Memory B cell (primary cell): ENCODE data around the gene WDR81.
"Not testable (repeated sequence)": the region's sequence is repeated elsewhere in the genome, so short reads cannot be mapped to it uniquely, and the experiment has no call there.

Experiments
- ATAC-seq: fragments of 150-1000 bp; cut with Tn5 transposase; 2 replicates; pipeline ENCODE4 v1.10.0; 2021; ENCODE audit warnings: low read depth, mild to moderate bottlenecking, moderate library complexity
- DNase-seq, 2 donors: peaks; one replicate each; pipeline ENCODE4 v3.0.0; 2022; ENCODE audit warnings: low spot score in 2 of 2
- H3K27ac Mint-ChIP-seq: one replicate; pipeline ENCODE4 v1.8.0; 2022; ENCODE audit warnings: mild to moderate bottlenecking, moderate library complexity, mixed read lengths
- H3K27me3 Mint-ChIP-seq: one replicate; pipeline ENCODE4 v1.8.0; 2022; ENCODE audit warnings: mixed read lengths
- H3K36me3 Mint-ChIP-seq: one replicate; pipeline ENCODE4 v1.8.0; 2022; ENCODE audit warnings: mild to moderate bottlenecking, mixed read lengths
- H3K4me1 Mint-ChIP-seq: one replicate; pipeline ENCODE4 v1.8.0; 2022; ENCODE audit warnings: mixed read lengths
- H3K4me3 Mint-ChIP-seq: one replicate; pipeline ENCODE4 v1.8.0; 2022; ENCODE audit warnings: mild to moderate bottlenecking, moderate library complexity, mixed read lengths
- H3K9me3 Mint-ChIP-seq: one replicate; pipeline ENCODE4 v1.8.0; 2022; ENCODE audit warnings: mixed read lengths

The WDR81 gene

GRCh38 chr17:1732241-1732832 lies 7.8 kb downstream of the WDR81 start:
- Mint-ChIP-seq H3K27ac (peak overlapping the region; percentile 89), H3K9me3 (no peaks in the 10 kb centered on the region), H3K4me1 (peaks cover 24% of the 10 kb centered on the region), H3K27me3 (no peaks in the 10 kb centered on the region), H3K4me3 (peak overlapping the region; percentile 68), H3K36me3 (peaks cover 27% of the 10 kb centered on the region)
- ATAC-seq = no peak
- no peak for DNase-seq

- peaks cover 33% of the 10 kb centered on the region for H3K36me3 Mint-ChIP-seq
- DNase-seq (no peak), ATAC-seq (peak; percentile 88)
- peak overlapping the region; percentile 89 for H3K27ac Mint-ChIP-seq
- H3K4me1 Mint-ChIP-seq = peaks cover 24% of the 10 kb centered on the region
- no peaks in the 10 kb centered on the region for H3K9me3 Mint-ChIP-seq
- H3K4me3 Mint-ChIP-seq = peak overlapping the region; percentile 68
- no peaks in the 10 kb centered on the region for H3K27me3 Mint-ChIP-seq
Measured at GRCh38 chr17:1732833-1733321, 8.4 kb downstream of the WDR81 start.

- Mint-ChIP-seq H3K27ac (no peak overlapping the region), H3K4me3 (no peak overlapping the region), H3K27me3 (no peaks in the 10 kb centered on the region), H3K9me3 (no peaks in the 10 kb centered on the region), H3K36me3 (peaks cover 34% of the 10 kb centered on the region), H3K4me1 (peaks cover 20% of the 10 kb centered on the region)
- DNase-seq = no peak
- ATAC-seq = peak; percentile 29
Measured at GRCh38 chr17:1733759-1734158, 9.3 kb downstream of the WDR81 start.

- peaks cover 12% of the 10 kb centered on the region for H3K4me1 Mint-ChIP-seq
- H3K36me3 Mint-ChIP-seq = peaks cover 29% of the 10 kb centered on the region
- ATAC-seq = no peak
- no peak for DNase-seq
- H3K9me3 Mint-ChIP-seq = no peaks in the 10 kb centered on the region
- no peak overlapping the region for H3K27ac Mint-ChIP-seq
- H3K4me3 Mint-ChIP-seq = no peak overlapping the region
- no peaks in the 10 kb centered on the region for H3K27me3 Mint-ChIP-seq
Measured at GRCh38 chr17:1735418-1735817, 10.9 kb downstream of the WDR81 start.

GRCh38 chr17:1735834-1736347 lies 11.4 kb downstream of the WDR81 start:
- H3K4me1 Mint-ChIP-seq = peaks cover 12% of the 10 kb centered on the region
- ATAC-seq (no peak), DNase-seq (no peak)
- H3K4me3 Mint-ChIP-seq = no peak overlapping the region
- peaks cover 29% of the 10 kb centered on the region for H3K36me3 Mint-ChIP-seq
- no peaks in the 10 kb centered on the region for H3K9me3 Mint-ChIP-seq
- no peak overlapping the region for H3K27ac Mint-ChIP-seq
- H3K27me3 Mint-ChIP-seq = no peaks in the 10 kb centered on the region

- H3K4me1 Mint-ChIP-seq = peaks cover 16% of the 10 kb centered on the region
- H3K9me3 Mint-ChIP-seq = no peaks in the 10 kb centered on the region
- no peak overlapping the region for H3K27ac Mint-ChIP-seq
- H3K36me3 Mint-ChIP-seq = peaks cover 30% of the 10 kb centered on the region
- no peak for ATAC-seq
- H3K4me3 Mint-ChIP-seq = no peak overlapping the region
- no peaks in the 10 kb centered on the region for H3K27me3 Mint-ChIP-seq
- DNase-seq = no peak
Measured at GRCh38 chr17:1736348-1737281, 12.1 kb downstream of the WDR81 start.

- H3K36me3 Mint-ChIP-seq = peaks cover 28% of the 10 kb centered on the region
- H3K27me3 Mint-ChIP-seq = no peaks in the 10 kb centered on the region
- H3K27ac Mint-ChIP-seq = no peak overlapping the region
- no peak for ATAC-seq
- no peaks in the 10 kb centered on the region for H3K9me3 Mint-ChIP-seq
- no peak overlapping the region for H3K4me3 Mint-ChIP-seq
- no peak for DNase-seq
- peaks cover 16% of the 10 kb centered on the region for H3K4me1 Mint-ChIP-seq
Measured at GRCh38 chr17:1737531-1738291, 13.2 kb downstream of the WDR81 start.

GRCh38 chr17:1741899-1742298 lies 17.4 kb downstream of the WDR81 start:
- not testable (repeated sequence) for DNase-seq, H3K27me3 Mint-ChIP-seq, H3K4me3 Mint-ChIP-seq, H3K9me3 Mint-ChIP-seq, ATAC-seq, H3K27ac Mint-ChIP-seq, H3K4me1 Mint-ChIP-seq
- peaks cover 19% of the 10 kb centered on the region for H3K36me3 Mint-ChIP-seq

- Mint-ChIP-seq H3K27ac (no peak within 1 kb of the TSS), H3K9me3 (no peaks in the 10 kb centered on the region), H3K4me3 (no peak within 1 kb of the TSS), H3K4me1 (peaks cover 6% of the 10 kb centered on the region), H3K36me3 (peaks cover 13% of the 10 kb centered on the region), H3K27me3 (no peaks in the 10 kb centered on the region)
- ATAC-seq = no peak
- DNase-seq = no peak
Measured at GRCh38 chr17:1742371-1743087, 18.0 kb downstream of the WDR81 start, which contains the start of gene SERPINF2. SERPINF2 (plus strand) TSS chr17:1742871; CDS start chr17:1744996, 2,125 bp downstream.

GRCh38 chr17:1743088-1743439 lies 18.6 kb downstream of the WDR81 start:
- DNase-seq (no peak), ATAC-seq (no peak)
- H3K27me3 Mint-ChIP-seq = no peaks in the 10 kb centered on the region
- no peaks in the 10 kb centered on the region for H3K9me3 Mint-ChIP-seq
- H3K4me3 Mint-ChIP-seq = no peak overlapping the region
- peaks cover 8% of the 10 kb centered on the region for H3K36me3 Mint-ChIP-seq
- H3K27ac Mint-ChIP-seq = no peak overlapping the region
- peaks cover 6% of the 10 kb centered on the region for H3K4me1 Mint-ChIP-seq

GRCh38 chr17:1744551-1745512 lies 20.3 kb downstream of the WDR81 start:
- H3K36me3 Mint-ChIP-seq = peaks cover 2% of the 10 kb centered on the region
- H3K4me1 Mint-ChIP-seq = peaks cover 8% of the 10 kb centered on the region
- ATAC-seq = no peak
- no peak overlapping the region for H3K27ac Mint-ChIP-seq
- no peaks in the 10 kb centered on the region for H3K9me3 Mint-ChIP-seq
- no peak overlapping the region for H3K4me3 Mint-ChIP-seq
- DNase-seq = no peak
- H3K27me3 Mint-ChIP-seq = no peaks in the 10 kb centered on the region

- no peak for DNase-seq
- Mint-ChIP-seq H3K9me3 (no peaks in the 10 kb centered on the region), H3K4me3 (no peak overlapping the region), H3K27me3 (no peaks in the 10 kb centered on the region), H3K36me3 (peaks cover 2% of the 10 kb centered on the region), H3K27ac (no peak overlapping the region), H3K4me1 (peaks cover 8% of the 10 kb centered on the region)
- ATAC-seq = no peak
Measured at GRCh38 chr17:1745513-1746020, 21.1 kb downstream of the WDR81 start.
